Upper lobe of right lung (tissue), 1 donor: ENCODE measurements around the gene DENND4B. TPM values are rescaled to one million over a fixed set of nuclear protein-coding genes. Genes with fewer than 3 reads are reported as not detected.

Experiments
- ATAC-seq: fragments of 200-7000 bp; cut with Tn5 transposase; one replicate; pipeline ENCODE4 v1.9.1; 2020; ENCODE audit warnings: mild to moderate bottlenecking, moderate library complexity
- DNase-seq: peaks from one replicate; pipeline ENCODE4 v3.0.0-alpha.2; 2020
- H3K27ac ChIP-seq: fragments of 200-600 bp; one replicate; pipeline ENCODE4 v1.8.0; 2022
- H3K27me3 ChIP-seq: fragments of 200-600 bp; one replicate; pipeline ENCODE4 v1.8.0; 2022; ENCODE audit warnings: mild to moderate bottlenecking
- H3K36me3 ChIP-seq: fragments of 200-600 bp; one replicate; pipeline ENCODE4 v1.8.0; 2022
- H3K4me1 ChIP-seq: fragments of 200-600 bp; one replicate; pipeline ENCODE4 v1.8.0; 2022
- H3K4me3 ChIP-seq: fragments of 200-600 bp; one replicate; pipeline ENCODE4 v1.8.0; 2022; ENCODE audit warnings: mild to moderate bottlenecking
- H3K9me3 ChIP-seq: fragments of 200-600 bp; one replicate; pipeline ENCODE4 v1.8.0; 2022
- CTCF ChIP-seq: fragments of 200-600 bp; IDR thresholded peaks from one replicate; pipeline ENCODE4 v1.8.0; 2022; ENCODE audit warnings: antibody characterized with exemption
- intact Hi-C: fragments of 100-400 bp; cut with DNase I; formaldehyde crosslinking; loops from one replicate; pipeline ENCODE4 v1.11.0; 2022
- total RNA-seq: library from RNA; stranded (reverse); fragmentation: NEBNext Ultra II Directional; extraction: Animal tissue kit (Norgen Biotek cat#: 25700); gene quantifications from one replicate; pipeline ENCODE4 v1.2.1, GENCODE V29; 2021
- donor health status: DM: no; HTN: yes; CAD: no; lungs with severe emphysema.

Gene DENND4B
- total RNA-seq, 1 donor from 2014 or later: 83.7 TPM

- TF ChIP-seq CTCF: no peak
- Histone ChIP-seq H3K27ac (peak overlapping the region; percentile 96), H3K36me3 (peaks cover 14% of the 10 kb centered on the region), H3K27me3 (no peaks in the 10 kb centered on the region), H3K4me1 (peaks cover 52% of the 10 kb centered on the region), H3K4me3 (peak overlapping the region; percentile 72), H3K9me3 (no peaks in the 10 kb centered on the region)
- intact Hi-C loops: no loop called here
- ATAC-seq: peak; percentile 5
- DNase-seq: peak; percentile 82
Measured at GRCh38 chr1:153963850-153964331, 17.4 kb upstream of the DENND4B start.

- DNase-seq: peak; percentile 99
- intact Hi-C loops: no loop called here
- ATAC-seq: peak; percentile 85
- TF ChIP-seq CTCF: no peak
- Histone ChIP-seq H3K27ac (peak within 1 kb of the TSS; percentile 96), H3K27me3 (no peaks in the 10 kb centered on the region), H3K4me3 (peak within 1 kb of the TSS; percentile 72), H3K4me1 (peaks cover 47% of the 10 kb centered on the region), H3K9me3 (no peaks in the 10 kb centered on the region), H3K36me3 (peaks cover 14% of the 10 kb centered on the region)
Measured at GRCh38 chr1:153963030-153963849, 16.7 kb upstream of the DENND4B start, which contains the start of gene SLC39A1. TSS of gene SLC39A1 (minus strand) at chr1:153963537. CDS start at chr1:153962715, 822 bp downstream.

- Histone ChIP-seq H3K27ac (peak overlapping the region; percentile 96), H3K4me3 (peak overlapping the region; percentile 72), H3K36me3 (peaks cover 14% of the 10 kb centered on the region), H3K9me3 (no peaks in the 10 kb centered on the region), H3K4me1 (peaks cover 46% of the 10 kb centered on the region), H3K27me3 (no peaks in the 10 kb centered on the region)
- TF ChIP-seq CTCF: no peak
- ATAC-seq (peak; percentile 17), DNase-seq (no peak)
- intact Hi-C loops: no loop called here
Measured at GRCh38 chr1:153962088-153963029, 15.8 kb upstream of the DENND4B start.

GRCh38 chr1:153961421-153961820 lies 14.9 kb upstream of the DENND4B start:
- H3K27me3 ChIP-seq: no peaks in the 10 kb centered on the region
- ATAC-seq (no peak), DNase-seq (no peak)
- H3K27ac ChIP-seq: peak overlapping the region; percentile 96
- no peaks in the 10 kb centered on the region for H3K9me3 ChIP-seq
- intact Hi-C loops: no loop called here
- peaks cover 14% of the 10 kb centered on the region for H3K36me3 ChIP-seq
- no peak for TF ChIP-seq CTCF
- peaks cover 51% of the 10 kb centered on the region for H3K4me1 ChIP-seq
- peak overlapping the region; percentile 72 for H3K4me3 ChIP-seq

- Histone ChIP-seq H3K4me3 (no peak overlapping the region), H3K27me3 (no peaks in the 10 kb centered on the region), H3K9me3 (no peaks in the 10 kb centered on the region), H3K27ac (peak overlapping the region; percentile 88), H3K36me3 (peaks cover 14% of the 10 kb centered on the region), H3K4me1 (peaks cover 49% of the 10 kb centered on the region)
- no peak for ATAC-seq
- DNase-seq: no peak
- no peak for TF ChIP-seq CTCF
- intact Hi-C loops: no loop called here
Measured at GRCh38 chr1:153960206-153960605, 13.7 kb upstream of the DENND4B start.
